GM21515 (cell line): Measurements from ENCODE around the gene PTGES3.

Experiments used
- ATAC-seq: cut with Tn5 transposase; IDR thresholded peaks from one replicate; pipeline ENCODE4 v1.9.1; 2021; ENCODE audit not compliant: unreplicated experiment

PTGES3 gene

DNA sequence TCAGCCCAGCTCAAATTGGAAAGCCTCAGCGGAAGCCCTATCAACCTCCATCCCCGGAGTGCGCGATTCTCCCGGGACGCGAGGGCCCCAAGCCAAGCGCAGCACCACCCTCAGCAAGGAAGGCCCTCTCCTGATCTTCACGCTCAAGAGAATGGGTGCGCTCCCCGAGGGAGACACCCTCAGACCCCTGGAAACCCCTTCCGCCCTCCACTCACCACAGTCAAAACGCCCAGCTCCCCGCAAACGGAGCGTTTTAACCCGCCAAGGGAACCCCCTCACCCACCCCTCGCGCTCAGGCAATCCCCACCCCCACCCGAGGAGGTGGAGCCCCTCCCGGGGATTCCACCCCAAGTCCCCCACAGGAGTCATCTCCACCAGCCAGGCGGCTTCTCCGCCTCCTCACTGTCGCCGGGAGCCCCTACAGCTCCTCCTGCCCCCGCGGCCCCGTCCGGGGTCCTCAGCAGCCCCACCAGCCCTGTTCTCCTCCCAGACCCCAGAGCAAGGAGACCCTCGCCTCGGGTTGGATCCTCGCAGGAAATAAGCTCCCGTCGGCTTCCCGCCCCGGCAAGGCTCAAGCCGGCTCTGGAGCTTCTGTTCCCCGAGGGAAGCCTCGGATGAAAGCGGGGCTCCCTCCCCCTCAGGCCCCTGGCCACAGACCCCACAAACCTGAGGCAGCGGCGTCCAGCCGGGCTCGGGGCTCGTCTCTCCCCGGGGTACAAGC lies 58.5 kb downstream of the PTGES3 start:
- ATAC-seq, result no peak

DNA sequence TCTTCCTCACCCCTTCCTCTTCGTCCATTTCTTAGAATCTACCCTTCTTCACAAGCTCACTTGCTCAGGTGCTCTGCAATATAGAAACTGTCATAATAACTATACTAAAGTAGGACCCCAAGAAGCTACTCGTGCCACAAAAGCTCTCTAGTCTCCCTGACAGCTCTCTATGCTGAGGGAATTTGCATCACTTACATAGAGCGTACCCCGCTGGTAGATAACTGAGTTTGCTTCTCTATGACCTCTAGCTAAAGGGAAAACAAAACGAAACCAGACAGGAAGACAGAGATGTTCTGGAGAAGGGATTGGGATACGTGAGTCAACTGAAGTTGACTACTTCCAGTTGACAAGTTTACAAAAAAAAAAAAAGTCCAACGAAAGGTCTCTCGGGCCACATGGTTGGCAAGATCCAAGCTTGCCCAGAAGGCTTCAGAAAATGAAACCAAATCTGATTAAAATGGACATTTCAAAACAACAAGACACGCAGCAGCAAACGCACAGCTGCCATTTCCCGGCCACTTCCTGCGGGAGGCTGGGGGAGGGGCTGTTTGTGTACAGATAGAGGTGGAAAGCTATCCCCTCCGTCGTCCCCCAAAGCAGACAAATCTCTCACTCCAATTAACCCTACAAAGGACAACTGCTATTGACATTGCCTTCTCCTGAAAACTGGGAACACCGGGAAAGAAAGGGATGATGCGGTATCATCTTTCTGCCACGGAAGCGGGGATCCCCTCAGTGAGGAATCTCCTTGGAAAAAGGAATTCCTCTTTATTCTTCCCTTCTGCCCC lies 59.2 kb downstream of the PTGES3 start:
- no peak for ATAC-seq

DNA sequence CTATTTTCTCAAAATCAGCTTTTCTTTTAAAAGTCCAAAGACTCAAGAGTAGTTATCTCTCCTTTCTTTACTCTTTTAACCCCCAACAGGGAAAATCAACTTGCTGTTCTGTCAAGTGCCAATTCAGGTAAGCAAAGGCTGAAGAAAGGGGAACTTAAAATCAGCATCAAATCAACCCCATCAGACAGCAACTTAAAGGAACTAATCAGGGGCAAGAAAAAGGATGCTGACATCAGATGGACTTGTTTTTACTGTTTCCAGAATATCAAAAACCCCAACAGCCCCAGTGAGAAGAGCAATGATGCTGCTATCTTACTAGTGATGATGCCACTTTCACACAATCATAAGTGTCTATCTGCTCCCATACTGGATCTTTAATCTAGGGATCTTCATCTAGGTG lies 61.4 kb downstream of the PTGES3 start:
- no peak for ATAC-seq

DNA sequence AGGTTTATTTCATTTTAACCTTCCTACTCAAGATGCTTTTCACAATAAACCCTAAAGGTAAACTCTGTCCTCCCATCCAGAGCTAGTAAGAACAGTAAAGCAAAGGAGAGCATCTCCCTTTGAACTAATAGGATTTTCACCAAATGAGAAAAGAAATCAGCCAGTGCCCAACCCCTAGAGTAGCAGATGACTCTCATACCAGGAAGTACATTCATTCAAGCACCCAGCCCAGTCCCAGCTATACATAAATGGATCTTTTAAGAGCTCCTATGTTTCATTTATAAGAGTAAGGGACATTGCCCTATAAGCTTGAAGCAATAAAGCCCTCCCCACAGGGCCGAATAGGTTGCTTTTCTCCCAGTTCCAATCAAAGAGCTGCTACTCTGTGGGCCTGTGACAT lies 65.5 kb downstream of the PTGES3 start:
- no peak for ATAC-seq

DNA sequence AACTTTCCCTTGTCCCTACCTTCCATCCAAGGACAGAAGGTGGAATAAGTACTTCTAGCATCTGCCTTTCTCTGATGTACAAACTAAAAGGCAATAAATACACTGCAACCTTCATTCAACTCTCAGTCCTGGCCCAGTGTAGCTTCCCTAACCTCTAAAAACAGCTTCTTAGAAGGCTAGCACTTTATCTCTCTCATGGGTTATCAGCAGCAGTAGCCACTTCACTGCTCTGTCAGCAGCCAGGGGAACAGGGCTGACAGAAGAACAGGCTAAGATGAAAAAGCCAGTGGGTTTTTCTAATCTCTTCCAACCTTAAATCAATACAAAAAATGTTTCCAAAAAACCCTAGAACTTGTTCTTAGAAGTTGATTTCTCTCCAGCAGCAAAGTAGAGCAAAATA lies 71.2 kb downstream of the PTGES3 start:
- ATAC-seq, result no peak

DNA sequence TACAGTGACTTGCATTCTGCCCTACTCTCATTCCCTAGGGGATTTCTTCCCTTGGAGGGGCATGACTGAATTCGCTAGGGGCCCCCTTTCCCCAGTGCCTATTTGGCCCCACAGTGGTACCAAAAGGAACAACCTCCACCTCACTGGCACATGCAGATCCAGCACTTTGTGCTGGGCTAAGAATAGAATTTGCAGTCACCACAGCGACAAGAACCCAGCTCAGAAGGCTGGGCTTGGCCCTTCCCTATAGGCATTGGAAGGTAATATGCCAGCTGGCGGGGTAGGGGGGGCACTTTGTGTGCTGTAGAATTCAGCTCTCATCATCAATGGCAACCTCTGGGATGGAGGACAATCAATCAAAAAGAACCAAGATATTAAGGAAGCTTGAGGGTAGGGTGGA lies 71.8 kb downstream of the PTGES3 start:
- no peak for ATAC-seq

DNA sequence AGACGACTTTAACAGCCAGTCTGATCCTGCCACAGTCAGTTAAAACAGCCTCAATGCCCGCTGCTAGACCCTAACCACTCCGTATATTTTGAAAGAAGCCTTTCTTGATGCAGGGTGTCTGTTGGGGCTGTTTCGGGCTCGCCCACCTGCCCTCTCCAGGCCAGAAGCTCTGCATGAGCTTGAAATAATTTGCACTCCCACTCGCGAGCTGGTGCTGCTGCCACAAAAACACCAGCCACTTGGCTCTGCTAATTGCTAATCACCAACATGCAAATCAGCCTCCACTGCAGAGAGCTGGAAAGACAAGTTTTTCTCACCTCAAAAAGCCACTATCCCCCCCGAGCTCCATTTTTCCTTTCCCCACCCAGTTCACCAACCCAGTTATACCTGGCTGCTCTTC lies 73.5 kb downstream of the PTGES3 start:
- no peak for ATAC-seq
